Measurements from ENCODE around the gene KIDINS220. TPM values are rescaled to one million over a fixed set of nuclear protein-coding genes. Genes with fewer than 3 reads are reported as not detected.

Gene KIDINS220
- total RNA-seq, 2 experiments from 2014 or later, result 22.7 to 24.4 TPM

- Mint-ChIP-seq H3K27me3 (peaks cover 25% of the 10 kb centered on the region), H3K27ac (peak overlapping the region; percentile 87), H3K4me1 (peaks cover 31% of the 10 kb centered on the region), H3K9me3 (ENCODE audit: low read depth) (peaks cover 10% of the 10 kb centered on the region), H3K4me3 (peak overlapping the region; percentile 98), H3K36me3 (ENCODE audit: low read depth) (peaks cover 32% of the 10 kb centered on the region)
- ChIA-PET CTCF (interaction anchor here (1.2 kb wide), 1 partner anchor 277 kb away, joined by 3 read pairs; no protein-coding TSS in a partner anchor), POLR2A (interaction anchor here (1.3 to 2.2 kb wide), 2 partner anchors 136 to 163 kb away, joined by 4 to 8 read pairs; no protein-coding TSS in a partner anchor)
- ATAC-seq, result no peak
- intact Hi-C loops (cut with DNase I, micrococcal nuclease), result no loop called here
- no peak for DNase-seq
Measured at GRCh38 chr2:8679567-8679826, 157.9 kb downstream of the KIDINS220 start.

Other genes with a start within 250 kb of the KIDINS220 start
- gene ID2, start 155.6 kb downstream of the KIDINS220 start, total RNA-seq, result 100 to 1,000 TPM; 171 to 213 TPM
- gene MBOAT2, start 166.1 kb upstream of the KIDINS220 start, total RNA-seq, result 1 to 10 TPM; 4.7 to 6.9 TPM

Measured in activated CD4-positive, alpha-beta T cell treated with anti-CD3 and anti-CD28 coated beads for 36 hours (primary cell).